Lung microvascular endothelial cell (primary cell): ENCODE data around the gene STS. TPM values are rescaled to one million over a fixed set of nuclear protein-coding genes. Genes with fewer than 3 reads are reported as not detected.
A peak's percentile ranks its signal among the peaks of the same experiment; 100 is the strongest.

ENCODE experiments used
- DNase-seq, 2 donors: peaks; one replicate each; pipeline versions ENCODE4 v3.0.0 to v3.0.0-alpha.2; 2010; ENCODE audit warnings: low read depth in 2 of 2
- total RNA-seq: library from RNA; depleted of rRNA; stranded (reverse); fragments of >200 nt; gene quantifications from 2 replicates; pipeline ENCODE4 v1.2.1, GENCODE V29; 2014

Gene STS
- total RNA-seq, 1 donor from 2014 or later: 2.8 TPM

- DNase-seq: peak; percentile 36 to 71
These were observed 8.1 kb upstream of the STS start for GRCh38 chrX:7139202-7140081.

DNA sequence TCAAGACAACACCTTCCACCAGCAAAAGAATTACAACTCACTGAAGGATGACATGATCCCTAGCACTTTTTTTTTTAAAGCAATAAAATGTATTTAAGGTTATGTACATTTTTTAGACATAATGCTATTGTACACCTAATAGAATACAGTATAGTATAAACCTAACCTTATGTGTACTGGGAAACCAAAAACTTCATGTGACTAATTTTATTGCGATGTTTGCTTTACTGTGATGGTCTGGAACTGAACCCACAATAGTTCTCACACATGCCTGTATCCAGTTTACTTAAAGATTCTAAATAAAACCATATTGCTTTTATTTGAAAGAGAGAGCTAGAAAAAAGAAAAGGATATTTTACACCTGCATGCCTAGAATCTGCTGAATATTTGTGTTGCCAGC lies 4.4 kb upstream of the STS start:
- DNase-seq: no peak

GRCh38 chrX:7143941-7144525 lies 3.5 kb upstream of the STS start:
- no peak for DNase-seq

DNA sequence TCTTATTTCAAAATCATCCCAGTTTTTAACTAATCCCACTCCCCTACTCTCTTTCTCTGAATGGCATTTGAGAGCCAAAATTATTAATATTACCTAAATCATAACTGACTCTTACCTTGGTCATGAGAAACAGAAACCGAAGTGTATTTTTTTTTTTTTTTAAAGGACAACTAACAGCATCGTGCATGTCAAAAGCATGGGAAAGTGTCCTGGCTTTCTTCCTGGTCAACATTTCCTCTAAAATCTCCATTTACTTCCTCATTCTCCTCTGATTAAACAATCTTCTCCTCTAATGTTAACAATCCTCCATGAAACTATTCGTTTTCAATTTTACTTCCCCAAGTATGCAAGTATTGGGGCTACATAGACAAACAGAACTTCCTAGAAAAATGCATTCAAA lies 2.1 kb upstream of the STS start:
- peak; percentile 21 to 63 for DNase-seq

DNA sequence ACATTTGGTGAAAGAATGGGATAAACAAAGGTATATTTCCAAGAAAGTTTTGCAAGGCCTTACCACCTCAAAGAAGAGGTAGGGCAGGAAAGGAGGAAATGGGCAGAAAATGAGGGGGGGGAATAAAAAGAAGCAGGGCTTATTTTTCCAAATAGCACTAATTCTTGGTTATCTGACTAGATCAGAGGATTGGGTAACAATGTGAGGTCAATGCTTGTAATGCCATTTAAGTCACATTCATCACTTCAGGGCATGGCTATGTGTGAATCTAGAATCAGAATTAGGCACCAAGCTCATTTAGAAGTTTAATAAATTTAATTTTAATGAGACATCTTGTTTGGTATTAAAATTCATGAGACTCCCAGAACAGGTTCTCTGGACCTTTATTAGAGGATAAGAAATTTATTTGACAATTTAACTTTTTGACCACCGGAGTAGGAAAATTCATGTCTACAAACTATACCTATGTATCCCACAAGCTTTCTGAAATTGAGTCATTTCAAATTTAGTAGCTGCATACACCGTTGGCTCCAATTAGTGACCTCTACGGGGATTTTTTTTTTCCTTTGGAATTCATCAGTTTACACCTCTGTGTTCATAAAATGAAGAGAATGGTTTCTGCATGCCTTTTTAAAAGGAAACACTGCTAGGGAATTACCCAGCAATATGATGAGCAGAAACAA lies 1.4 kb upstream of the STS start:
- no peak for DNase-seq

DNA sequence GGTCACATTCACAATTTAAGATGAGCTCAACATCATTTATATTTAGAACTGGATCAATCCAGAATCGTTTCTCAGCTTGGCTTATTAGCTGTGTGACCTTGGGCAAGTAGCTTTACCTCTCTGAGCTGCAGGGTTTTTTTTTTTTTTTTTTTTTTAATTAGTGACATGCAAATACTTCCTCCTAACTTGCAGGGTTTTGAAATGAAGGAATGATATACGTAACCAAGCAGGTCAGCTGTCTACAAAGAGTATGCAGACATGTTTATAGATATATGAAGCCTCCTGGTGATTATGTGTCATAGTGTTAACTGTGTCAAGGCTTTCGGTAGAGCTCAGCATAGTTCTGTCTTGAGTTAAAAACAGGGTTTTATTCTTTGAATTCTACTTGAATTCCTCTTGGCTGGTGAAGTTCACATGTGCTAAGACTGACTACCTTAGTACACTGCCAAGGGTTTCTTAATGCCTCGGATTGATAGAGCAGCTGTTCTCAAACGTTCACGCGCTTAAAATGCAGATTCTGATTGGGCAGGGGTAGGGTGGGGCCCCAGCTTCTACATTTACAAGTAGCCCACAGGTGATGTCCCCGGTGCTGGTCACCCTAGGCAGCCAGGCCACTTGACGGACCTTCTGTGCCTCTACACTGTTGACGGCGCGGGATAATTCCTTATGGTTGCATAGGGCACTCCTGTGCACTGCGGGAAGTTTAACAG lies 654 bp upstream of the STS start:
- DNase-seq: no peak

GRCh38 chrX:7147978-7148854 lies 704 bp downstream of the STS start, which contains the start of gene PUDP:
PUDP (minus strand) TSS chrX:7148153; CDS start chrX:7148113, 40 bp downstream.
- DNase-seq: peak; percentile 86 to 94

GRCh38 chrX:7149411-7149810 lies 1.9 kb downstream of the STS start:
- DNase-seq: no peak

DNA sequence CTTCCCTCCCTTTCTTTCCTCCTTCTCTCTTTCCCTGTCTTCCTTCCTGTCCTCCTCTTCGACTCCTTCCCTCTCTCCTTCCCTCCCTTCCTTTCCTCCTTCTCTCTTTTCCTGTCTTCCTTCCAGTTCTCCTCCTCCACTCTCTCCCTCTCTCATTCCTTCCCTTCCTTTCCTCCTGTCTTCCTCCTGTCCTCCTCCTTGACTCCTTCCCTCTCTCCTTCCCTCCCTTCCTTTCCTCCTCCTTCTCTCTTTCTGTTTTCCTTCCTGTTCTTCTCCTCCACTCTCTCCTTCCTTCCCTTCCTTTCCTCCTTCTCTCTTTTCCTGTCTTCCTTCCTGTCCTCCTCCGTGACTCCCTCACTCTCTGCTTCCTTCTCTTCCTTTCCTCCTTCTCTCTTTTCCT lies 5.7 kb downstream of the STS start:
- DNase-seq: no peak

GRCh38 chrX:7154041-7154597 lies 6.6 kb downstream of the STS start:
- DNase-seq: no peak

DNA sequence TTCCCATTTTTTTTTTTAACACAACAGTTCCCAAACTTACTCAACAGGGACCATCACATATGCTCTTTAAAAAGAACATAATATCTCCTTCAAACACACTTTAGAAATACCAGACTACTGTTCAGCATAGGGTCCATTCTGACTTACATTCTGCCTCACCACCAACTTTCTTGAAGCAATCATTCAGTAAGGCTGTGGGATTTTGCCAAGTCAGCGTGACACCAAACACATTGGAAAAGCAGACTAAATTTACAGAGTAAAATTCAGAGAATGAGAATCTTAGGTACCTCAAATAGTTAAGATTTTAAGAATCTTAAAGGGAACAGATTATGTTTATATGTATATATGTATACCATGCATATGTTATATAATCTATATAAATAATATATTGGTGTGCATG lies 7.7 kb downstream of the STS start:
- no peak for DNase-seq

DNA sequence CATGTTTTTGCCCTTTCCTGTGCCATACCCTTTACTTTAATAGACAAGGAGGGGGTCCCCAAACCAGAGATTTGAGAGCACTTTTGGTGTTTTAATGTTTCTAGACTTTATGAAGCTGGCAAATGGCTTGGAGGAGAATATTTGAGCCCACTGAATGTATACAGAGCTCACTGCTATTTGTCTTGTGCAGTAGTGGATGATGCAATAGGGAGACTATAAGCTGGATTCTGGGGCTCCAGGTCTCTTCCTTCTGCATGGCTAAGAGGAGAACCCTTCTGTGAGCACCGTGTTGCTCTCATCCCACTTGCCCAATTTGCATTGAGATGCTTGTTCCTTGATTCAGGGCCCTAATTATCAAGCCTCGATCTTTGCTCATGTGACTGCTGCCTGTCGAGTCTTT lies 9.4 kb downstream of the STS start:
- DNase-seq: no peak

- no peak for DNase-seq
These were observed 11.0 kb downstream of the STS start for GRCh38 chrX:7158468-7158990.

GRCh38 chrX:7159149-7159861 lies 11.8 kb downstream of the STS start:
- no peak for DNase-seq

DNA sequence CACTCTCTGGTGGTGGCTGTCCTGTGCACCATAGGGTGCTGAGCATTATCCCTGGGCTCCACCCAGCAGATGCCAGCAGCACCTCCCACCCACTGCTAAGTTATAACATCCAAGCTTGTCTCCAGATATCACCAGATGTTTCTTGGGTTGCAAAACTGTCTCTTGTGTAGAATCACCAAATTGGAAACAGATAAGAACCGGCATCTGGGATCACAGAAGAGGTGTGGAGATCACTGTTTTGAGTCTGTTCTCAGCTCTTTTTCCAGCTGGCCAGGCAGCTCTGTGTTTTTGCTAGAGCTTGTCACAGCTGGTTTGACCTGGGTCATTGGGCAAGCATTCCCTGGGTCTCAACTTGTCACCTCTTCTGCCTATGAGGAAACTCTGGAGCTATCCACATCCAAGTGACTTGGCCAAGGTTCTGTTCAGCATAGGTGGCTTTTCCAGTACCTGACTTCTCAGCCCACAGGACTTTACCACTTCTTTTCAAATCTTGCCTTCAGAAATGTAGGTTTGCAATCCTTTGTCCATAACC lies 15.7 kb downstream of the STS start:
- DNase-seq: no peak

GRCh38 chrX:7164174-7164573 lies 16.7 kb downstream of the STS start:
- DNase-seq: no peak

DNA sequence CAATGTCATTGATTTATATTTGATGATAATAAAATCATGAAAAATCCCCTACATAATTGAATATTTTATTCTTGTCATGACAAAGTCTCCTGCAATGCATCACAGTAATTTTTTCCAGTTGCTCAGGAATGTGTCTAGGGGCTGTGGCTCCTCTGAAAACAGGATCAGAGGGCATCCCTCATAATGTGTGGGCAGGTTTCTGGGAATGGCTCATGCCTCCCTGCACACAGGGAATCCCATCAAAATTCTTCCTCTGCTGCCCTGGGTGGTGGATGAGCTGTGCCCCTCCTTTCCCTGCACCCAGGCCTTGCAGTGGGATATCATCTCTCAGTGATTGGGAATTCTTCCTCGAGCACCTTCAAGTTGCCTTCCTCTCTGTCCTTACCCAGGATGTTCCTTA lies 20.9 kb downstream of the STS start:
- no peak for DNase-seq

- DNase-seq: no peak
These were observed 22.1 kb downstream of the STS start for GRCh38 chrX:7169627-7170026.

DNA sequence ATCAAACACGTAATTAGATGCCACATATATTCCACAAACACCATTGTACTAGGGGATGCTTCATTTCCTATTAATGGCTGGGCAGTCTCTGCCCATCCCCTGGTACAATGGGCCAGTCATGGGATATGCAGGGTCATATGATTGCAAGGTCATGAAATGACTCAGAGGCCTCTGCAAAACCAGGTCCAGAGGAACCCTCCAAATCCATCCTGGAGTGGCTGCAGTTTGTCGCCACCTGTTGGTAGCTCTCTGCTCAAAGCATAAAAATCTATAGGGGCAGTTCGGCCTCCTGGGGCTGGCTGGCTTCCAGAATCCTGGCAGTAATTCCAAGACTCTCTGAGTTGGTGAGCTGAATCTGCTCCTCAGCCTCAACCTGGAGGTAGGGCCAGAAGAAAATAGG lies 23.4 kb downstream of the STS start:
- peak; percentile 37 to 56 for DNase-seq
